ENCODE data around the gene CFAP97D1.

Gene CFAP97D1

DNA sequence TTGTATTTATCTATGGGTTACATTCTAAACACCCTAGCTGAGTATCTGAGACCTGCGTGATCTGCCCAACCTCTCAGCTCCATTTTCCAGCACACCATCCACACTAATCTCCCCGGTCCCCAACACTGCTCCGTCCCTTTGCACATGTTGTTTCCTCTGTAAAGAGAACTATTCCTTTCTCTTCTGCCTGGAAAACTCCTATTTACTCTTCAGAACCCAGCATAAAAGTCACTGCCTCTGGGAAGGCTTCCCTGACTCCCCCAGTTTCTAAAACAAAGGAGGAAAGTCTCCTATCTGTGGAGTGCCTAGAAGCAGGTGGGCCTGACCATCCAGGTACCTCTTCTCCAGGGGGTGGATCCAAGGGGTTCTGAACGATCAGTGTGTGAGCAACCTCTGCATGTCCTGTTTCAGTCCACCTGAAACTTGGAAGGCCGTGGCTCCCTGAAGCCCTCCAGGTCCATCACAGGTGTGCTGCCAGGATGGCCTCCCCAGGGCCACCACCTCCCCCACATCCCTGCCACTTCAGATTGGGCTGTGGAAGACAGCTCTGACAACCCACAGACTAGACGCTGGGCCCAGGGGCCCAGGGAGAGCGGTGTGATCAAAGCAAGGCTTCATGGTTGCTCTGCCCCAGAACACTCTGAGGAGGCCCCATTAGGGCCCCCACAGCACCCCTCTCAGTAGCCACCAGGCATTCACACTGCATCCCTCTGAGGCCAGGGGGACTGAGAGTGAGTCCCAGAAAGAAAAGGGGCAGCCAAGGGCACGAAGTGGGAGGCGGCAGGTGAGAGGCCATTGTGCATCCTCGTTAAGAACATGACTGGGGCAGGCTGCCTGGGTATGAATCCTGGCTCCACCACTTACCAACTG is 32.4 kb downstream of the CFAP97D1 start:
- no peak for DNase-seq (ENCODE audit: low read depth)
- no peak overlapping the region for H3K4me3 ChIP-seq (replicated peaks; ENCODE audit: low read depth, low read length)
- TF ChIP-seq, protein P1, sequence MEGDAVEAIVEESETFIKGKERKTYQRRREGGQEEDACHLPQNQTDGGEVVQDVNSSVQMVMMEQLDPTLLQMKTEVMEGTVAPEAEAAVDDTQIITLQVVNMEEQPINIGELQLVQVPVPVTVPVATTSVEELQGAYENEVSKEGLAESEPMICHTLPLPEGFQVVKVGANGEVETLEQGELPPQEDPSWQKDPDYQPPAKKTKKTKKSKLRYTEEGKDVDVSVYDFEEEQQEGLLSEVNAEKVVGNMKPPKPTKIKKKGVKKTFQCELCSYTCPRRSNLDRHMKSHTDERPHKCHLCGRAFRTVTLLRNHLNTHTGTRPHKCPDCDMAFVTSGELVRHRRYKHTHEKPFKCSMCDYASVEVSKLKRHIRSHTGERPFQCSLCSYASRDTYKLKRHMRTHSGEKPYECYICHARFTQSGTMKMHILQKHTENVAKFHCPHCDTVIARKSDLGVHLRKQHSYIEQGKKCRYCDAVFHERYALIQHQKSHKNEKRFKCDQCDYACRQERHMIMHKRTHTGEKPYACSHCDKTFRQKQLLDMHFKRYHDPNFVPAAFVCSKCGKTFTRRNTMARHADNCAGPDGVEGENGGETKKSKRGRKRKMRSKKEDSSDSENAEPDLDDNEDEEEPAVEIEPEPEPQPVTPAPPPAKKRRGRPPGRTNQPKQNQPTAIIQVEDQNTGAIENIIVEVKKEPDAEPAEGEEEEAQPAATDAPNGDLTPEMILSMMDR (IDR thresholded peaks at IDR 0.05; ENCODE audit: low read length, missing control alignments), result no peak

DNA sequence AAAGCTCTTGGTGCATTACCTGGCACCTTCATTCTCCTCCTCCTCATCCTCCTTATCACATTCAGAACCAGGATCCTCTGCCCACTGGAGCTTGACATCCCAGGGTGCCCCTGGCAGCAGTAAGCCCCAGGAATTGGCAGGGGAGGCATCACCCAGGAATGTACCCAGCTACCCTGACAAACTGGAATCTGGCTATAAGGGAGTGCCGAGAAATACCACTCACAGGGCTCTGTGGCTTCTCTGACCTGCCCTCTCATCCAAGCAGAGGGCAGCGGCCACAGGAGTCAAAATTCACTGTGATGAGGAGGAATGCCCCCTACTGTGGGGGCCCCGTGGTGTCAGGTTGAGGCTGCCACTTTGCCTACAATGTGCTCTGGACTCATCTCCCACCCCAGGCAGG is 33.2 kb downstream of the CFAP97D1 start:
- H3K4me3 ChIP-seq (replicated peaks; ENCODE audit: low read depth, low read length), result no peak overlapping the region
- no peak for DNase-seq (ENCODE audit: low read depth)
- TF ChIP-seq, protein P1 (IDR thresholded peaks at IDR 0.05; ENCODE audit: low read length, missing control alignments), result no peak

DNA sequence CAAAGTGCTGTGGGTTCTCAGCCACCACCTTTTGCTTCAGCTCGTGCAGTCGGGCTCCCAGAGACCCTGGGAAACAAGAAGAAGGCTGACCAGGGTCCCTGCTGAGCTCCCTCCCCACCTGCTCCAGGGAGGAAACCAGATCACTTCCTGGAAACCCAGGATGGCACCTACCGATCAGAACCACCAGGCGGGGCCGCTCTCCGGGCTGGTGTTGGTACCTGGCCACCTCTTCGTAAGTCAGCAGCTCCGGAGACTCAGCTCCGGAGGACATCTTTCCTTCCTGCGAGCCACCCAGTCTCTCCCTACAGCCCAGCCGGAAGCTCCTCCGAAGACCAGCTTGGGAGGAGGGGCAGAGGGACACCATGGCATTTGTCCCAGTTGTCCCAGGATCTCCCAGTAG is 33.8 kb downstream of the CFAP97D1 start:
- no peak overlapping the region for H3K4me3 ChIP-seq (replicated peaks; ENCODE audit: low read depth, low read length)
- DNase-seq (ENCODE audit: low read depth), result no peak
- TF ChIP-seq, protein P1 (IDR thresholded peaks at IDR 0.05; ENCODE audit: low read length, missing control alignments), result no peak

DNA sequence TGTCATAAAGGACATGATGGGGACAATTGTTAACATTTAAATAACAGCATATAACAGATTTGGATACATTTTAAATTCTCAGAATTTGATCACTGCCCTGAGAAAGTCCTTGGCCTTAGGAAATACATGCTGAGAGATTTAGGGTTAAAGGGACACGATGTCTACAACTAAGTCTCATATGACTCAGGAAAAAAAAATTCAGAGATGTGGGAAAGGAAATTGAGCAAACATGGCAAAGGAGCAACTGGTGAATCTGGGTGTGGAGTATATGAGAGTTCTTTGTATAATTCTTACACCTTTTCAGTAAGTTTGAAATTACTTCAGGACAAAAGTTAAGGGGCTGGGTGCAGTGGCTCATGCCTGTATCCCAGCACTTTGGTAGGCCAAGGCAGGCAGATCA is 34.5 kb downstream of the CFAP97D1 start:
- H3K4me3 ChIP-seq (replicated peaks; ENCODE audit: low read depth, low read length), result no peak overlapping the region
- TF ChIP-seq, protein P1 (IDR thresholded peaks at IDR 0.05; ENCODE audit: low read length, missing control alignments), result no peak
- peak; percentile 82 for DNase-seq (ENCODE audit: low read depth)

DNA sequence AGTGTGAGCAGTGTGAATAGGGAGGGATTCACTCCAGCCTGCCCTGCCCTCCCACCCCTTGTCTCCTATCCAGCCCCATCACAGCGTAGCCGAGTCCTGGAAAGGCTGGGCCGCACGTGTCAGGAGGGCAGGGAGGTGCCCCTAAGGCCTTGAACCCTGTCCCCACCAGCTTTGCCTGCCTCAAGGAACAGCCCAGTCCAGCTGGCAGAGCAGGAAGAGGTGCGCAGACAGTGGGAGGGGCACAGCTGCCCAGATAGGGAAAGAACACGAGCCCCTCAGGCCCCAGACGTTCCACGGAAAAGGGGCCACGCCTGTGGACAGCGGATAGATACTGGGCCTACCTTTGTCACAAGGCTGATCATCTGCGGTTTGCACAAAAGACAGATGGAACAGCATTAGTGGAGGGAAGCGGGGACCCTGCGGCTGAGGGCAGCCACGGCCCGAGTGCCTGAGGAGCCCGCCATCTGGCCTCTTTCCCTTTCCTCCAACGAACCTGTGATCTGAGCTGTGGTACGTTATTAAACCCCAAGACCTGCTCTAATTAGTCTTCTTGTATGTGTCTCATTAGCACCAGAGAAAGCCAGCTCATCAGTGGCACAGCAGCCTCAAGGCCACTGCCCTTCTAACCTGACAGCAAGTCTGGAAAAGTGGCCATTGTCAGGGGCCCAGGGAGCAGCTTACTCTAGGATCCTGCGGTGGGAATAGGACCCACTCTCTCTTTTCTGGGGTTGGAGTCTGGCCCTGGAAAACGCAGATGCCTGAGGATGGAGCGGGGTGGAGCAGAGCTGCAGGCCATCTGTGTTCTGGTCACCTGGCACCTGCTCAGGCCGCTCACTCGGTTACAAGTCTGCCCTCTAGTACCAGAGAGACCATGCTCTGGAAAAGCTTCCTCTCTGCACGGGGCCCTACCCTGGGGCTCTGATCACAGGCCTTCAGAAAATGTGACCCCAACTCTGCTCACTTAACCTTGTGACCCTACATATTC is 36.4 kb downstream of the CFAP97D1 start:
- no peak for DNase-seq (ENCODE audit: low read depth)
- H3K4me3 ChIP-seq (replicated peaks; ENCODE audit: low read depth, low read length), result no peak overlapping the region
- TF ChIP-seq, protein P1 (IDR thresholded peaks at IDR 0.05; ENCODE audit: low read length, missing control alignments), result no peak

DNA sequence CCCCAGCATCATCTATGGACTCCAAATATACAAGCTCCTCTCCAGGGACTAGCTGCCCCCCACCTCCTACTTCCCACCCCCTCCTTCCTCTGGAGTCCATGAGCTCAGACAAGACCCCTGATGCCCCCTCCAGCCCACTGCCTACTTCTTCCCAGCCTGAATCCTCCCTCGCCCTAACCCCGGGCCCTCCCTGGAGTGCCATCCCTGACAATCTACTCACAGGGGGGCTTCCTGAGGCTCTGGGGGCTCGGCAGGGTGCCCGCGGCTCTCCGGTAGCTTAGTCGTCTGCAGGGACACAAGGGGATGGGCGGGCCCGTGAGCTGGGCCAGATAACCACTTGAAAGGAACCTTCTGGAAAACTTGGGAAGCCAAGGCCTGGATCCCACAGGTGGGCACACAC is 37.6 kb downstream of the CFAP97D1 start:
- TF ChIP-seq, protein P1 (IDR thresholded peaks at IDR 0.05; ENCODE audit: low read length, missing control alignments), result no peak
- H3K4me3 ChIP-seq (replicated peaks; ENCODE audit: low read depth, low read length), result no peak overlapping the region
- no peak for DNase-seq (ENCODE audit: low read depth)
